ENCODE measurements around the gene MYT1. TPM values are rescaled to one million over a fixed set of nuclear protein-coding genes. Genes with fewer than 3 reads are reported as not detected.

Gene MYT1
- total RNA-seq, 1 experiment from 2014 or later, result 2.0 TPM

DNA sequence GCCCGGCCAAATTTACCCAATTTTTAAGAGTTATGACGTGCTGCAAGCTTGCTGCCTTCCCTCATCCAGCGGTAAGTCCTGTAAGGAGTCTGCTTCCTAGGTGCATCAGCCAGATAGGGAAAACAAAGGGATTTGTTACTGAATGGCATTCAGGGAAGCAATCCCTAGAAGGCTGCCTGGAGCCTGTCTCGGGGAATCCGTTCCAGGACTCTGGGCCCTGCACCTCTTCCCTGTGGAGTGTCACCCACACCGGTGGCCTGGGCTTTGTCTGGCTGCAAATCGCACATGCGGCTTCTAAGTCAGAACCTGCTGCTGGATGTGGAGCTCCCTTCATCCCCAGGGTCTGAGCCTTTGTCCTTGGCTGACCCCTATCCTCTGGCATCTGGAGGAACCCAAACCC lies 7.0 kb downstream of the MYT1 start:
- no peak for DNase-seq (ENCODE audit: low spot score)
- Mint-ChIP-seq H3K4me3 (no peak overlapping the region), H3K9me3 (no peaks in the 10 kb centered on the region), H3K36me3 (no peaks in the 10 kb centered on the region), H3K4me1 (peaks cover 15% of the 10 kb centered on the region), H3K27me3 (ENCODE audit: low read depth) (peaks cover 16% of the 10 kb centered on the region), H3K27ac (no peak overlapping the region)
- no peak for TF ChIP-seq CBFB (CRISPR knock-in tag; IDR thresholded peaks at IDR 0.05; ENCODE audit: low read depth)
- TF ChIP-seq FOXP1 (CRISPR knock-in tag; IDR thresholded peaks at IDR 0.05; ENCODE audit: borderline replicate concordance), result no peak
- TF ChIP-seq USF1 (CRISPR knock-in tag; IDR thresholded peaks at IDR 0.05), result no peak
- TF ChIP-seq, protein P1, sequence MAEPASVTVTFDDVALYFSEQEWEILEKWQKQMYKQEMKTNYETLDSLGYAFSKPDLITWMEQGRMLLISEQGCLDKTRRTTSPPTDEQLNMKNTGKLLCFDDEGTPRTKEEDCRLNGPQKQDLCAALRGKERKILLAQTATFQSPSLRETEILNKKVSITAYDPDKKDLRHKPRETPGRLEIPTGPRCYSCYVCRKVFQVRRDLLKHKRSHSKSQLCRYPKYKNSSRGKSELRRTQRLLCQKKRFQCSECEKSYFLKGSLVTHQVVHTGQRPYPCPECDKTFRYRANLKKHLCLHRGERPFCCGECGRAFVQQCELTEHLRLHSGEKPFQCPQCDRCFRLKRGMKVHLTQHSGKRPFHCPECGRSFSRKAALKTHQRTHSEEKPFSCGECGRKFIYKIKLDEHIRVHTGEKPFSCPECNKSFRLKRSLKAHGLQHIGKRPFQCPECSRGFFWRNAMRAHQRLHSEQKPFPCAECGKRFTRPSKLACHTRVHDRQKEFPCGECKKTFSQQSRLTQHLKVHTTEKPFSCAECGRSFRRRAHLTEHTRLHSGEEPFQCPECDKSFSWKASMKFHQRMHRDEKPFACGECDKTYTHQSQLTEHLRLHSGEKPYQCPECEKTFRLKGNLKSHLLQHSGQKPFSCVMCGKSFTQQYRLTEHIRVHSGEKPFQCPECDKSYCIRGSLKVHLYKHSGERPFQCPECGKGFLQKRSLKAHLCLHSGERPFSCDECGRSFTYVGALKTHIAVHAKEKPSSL (CRISPR knock-in tag; conservative IDR thresholded peaks at IDR 0.05), result no peak
- TF ChIP-seq NFATC4 (CRISPR knock-in tag; IDR thresholded peaks at IDR 0.05), result no peak
- no peak for TF ChIP-seq ZNF219 (CRISPR knock-in tag; IDR thresholded peaks at IDR 0.05; ENCODE audit: borderline replicate concordance)
- TF ChIP-seq ATF1 (CRISPR knock-in tag; IDR thresholded peaks at IDR 0.05), result no peak
- no peak for TF ChIP-seq ZBTB21 (CRISPR knock-in tag; IDR thresholded peaks at IDR 0.05; ENCODE audit: borderline replicate concordance)
- no peak for TF ChIP-seq MXD4 (CRISPR knock-in tag; IDR thresholded peaks at IDR 0.05; ENCODE audit: borderline replicate concordance)
- no peak for TF ChIP-seq NFYB (CRISPR knock-in tag; conservative IDR thresholded peaks at IDR 0.05; ENCODE audit: low read depth)
- TF ChIP-seq KAT7 (CRISPR knock-in tag; IDR thresholded peaks at IDR 0.05; ENCODE audit: borderline replicate concordance), result no peak
- no peak for TF ChIP-seq TCF7 (CRISPR knock-in tag; IDR thresholded peaks at IDR 0.05; ENCODE audit: low read depth)
- TF ChIP-seq ZNF532 (CRISPR knock-in tag; IDR thresholded peaks at IDR 0.05; ENCODE audit: borderline replicate concordance), result no peak
- no peak for TF ChIP-seq ZNF232 (CRISPR knock-in tag; IDR thresholded peaks at IDR 0.05)
- TF ChIP-seq RELA (CRISPR knock-in tag; IDR thresholded peaks at IDR 0.05; ENCODE audit: borderline replicate concordance), result no peak
- TF ChIP-seq ZNF138 (CRISPR knock-in tag; conservative IDR thresholded peaks at IDR 0.05), result no peak
- TF ChIP-seq TEAD4 (CRISPR knock-in tag; IDR thresholded peaks at IDR 0.05), result no peak
- TF ChIP-seq ZNF416 (CRISPR knock-in tag; IDR thresholded peaks at IDR 0.05), result no peak
- POLR2A ChIA-PET, result no interaction called here
- no peak for ATAC-seq
- CTCF ChIA-PET, result no interaction called here

- ATAC-seq, result no peak
- CTCF ChIA-PET, result no interaction called here
Observed at GRCh38 chr20:64173116-64173515, 8.9 kb downstream of the MYT1 start.

More at GRCh38 chr20:64173116-64173515, 8.9 kb downstream of the MYT1 start:
- POLR2A ChIA-PET, result no interaction called here
- peaks cover 27% of the 10 kb centered on the region for H3K27me3 Mint-ChIP-seq (ENCODE audit: low read depth)
- H3K4me1 Mint-ChIP-seq, result peaks cover 18% of the 10 kb centered on the region
- no peak for DNase-seq (ENCODE audit: low spot score)
- H3K9me3 Mint-ChIP-seq, result peaks cover 1% of the 10 kb centered on the region; the same call in 1 of the 2 replicates
- peaks cover 3% of the 10 kb centered on the region for H3K36me3 Mint-ChIP-seq
- H3K27ac Mint-ChIP-seq, result no peak overlapping the region
- no peak overlapping the region for H3K4me3 Mint-ChIP-seq
- TF ChIP-seq RELA (CRISPR knock-in tag; IDR thresholded peaks at IDR 0.05; ENCODE audit: borderline replicate concordance) (no peak), MLX (CRISPR knock-in tag; IDR thresholded peaks at IDR 0.05) (no peak), ZNF317 (CRISPR knock-in tag; IDR thresholded peaks at IDR 0.05; ENCODE audit: borderline replicate concordance, low read depth) (no peak), NR2C2 (CRISPR knock-in tag; IDR thresholded peaks at IDR 0.05) (no peak), IRF1 (CRISPR knock-in tag; IDR thresholded peaks at IDR 0.05) (no peak), CBFB (CRISPR knock-in tag; IDR thresholded peaks at IDR 0.05; ENCODE audit: low read depth) (no peak), TEAD4 (CRISPR knock-in tag; IDR thresholded peaks at IDR 0.05) (no peak), MXD4 (CRISPR knock-in tag; IDR thresholded peaks at IDR 0.05; ENCODE audit: borderline replicate concordance) (no peak), ZNF219 (CRISPR knock-in tag; IDR thresholded peaks at IDR 0.05; ENCODE audit: borderline replicate concordance) (no peak), E2F1 (CRISPR knock-in tag; IDR thresholded peaks at IDR 0.05) (no peak), NFATC4 (CRISPR knock-in tag; IDR thresholded peaks at IDR 0.05) (no peak)
- TF ChIP-seq, protein P2, sequence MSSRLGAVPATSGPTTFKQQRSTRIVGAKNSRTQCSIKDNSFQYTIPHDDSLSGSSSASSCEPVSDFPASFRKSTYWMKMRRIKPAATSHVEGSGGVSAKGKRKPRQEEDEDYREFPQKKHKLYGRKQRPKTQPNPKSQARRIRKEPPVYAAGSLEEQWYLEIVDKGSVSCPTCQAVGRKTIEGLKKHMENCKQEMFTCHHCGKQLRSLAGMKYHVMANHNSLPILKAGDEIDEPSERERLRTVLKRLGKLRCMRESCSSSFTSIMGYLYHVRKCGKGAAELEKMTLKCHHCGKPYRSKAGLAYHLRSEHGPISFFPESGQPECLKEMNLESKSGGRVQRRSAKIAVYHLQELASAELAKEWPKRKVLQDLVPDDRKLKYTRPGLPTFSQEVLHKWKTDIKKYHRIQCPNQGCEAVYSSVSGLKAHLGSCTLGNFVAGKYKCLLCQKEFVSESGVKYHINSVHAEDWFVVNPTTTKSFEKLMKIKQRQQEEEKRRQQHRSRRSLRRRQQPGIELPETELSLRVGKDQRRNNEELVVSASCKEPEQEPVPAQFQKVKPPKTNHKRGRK (CRISPR knock-in tag; IDR thresholded peaks at IDR 0.05; ENCODE audit: borderline replicate concordance), result no peak
